Peyer's patch (tissue), 4 donors: ENCODE measurements around the gene ZNF831.

Experiments
- CTCF ChIP-seq, 6 experiments: fragments of 450-650 bp in 4 of 6; fragments of 200-600 bp in 2 of 6; sonication (generic) in 1 of 6; IDR thresholded peaks; one replicate each; pipeline ENCODE4 v1.5.1; 2017 to 2019; ENCODE audit warnings: antibody characterized with exemption in 6 of 6, mild to moderate bottlenecking in 3 of 6, moderate library complexity in 1 of 6
- POLR2A ChIP-seq, 2 donors: fragments of 450-650 bp; IDR thresholded peaks; one replicate each; pipeline ENCODE4 v1.5.1; 2017; ENCODE audit warnings: antibody characterized with exemption in 2 of 2, mild to moderate bottlenecking in 2 of 2, moderate library complexity in 2 of 2

- TF ChIP-seq CTCF (IDR thresholded peaks at IDR 0.05) (no peak), POLR2A (IDR thresholded peaks at IDR 0.05) (no peak)
Measured at GRCh38 chr20:59219211-59219610, 55.6 kb downstream of the ZNF831 start.
